Liver (tissue), 9 donors: ENCODE data around the gene ATP5PD. TPM values are rescaled to one million over a fixed set of nuclear protein-coding genes. Genes with fewer than 3 reads are reported as not detected.
A peak's percentile ranks its signal among the peaks of the same experiment; 100 is the strongest.

ENCODE experiments used
- DNase-seq: peaks from one replicate; pipeline ENCODE4 v3.0.0-alpha.2; 2017; ENCODE audit warnings: low spot score
- H3K27ac ChIP-seq, 2 donors: one replicate each; pipeline ENCODE4 v1.7.0; 2013; ENCODE audit warnings: inconsistent platforms in 2 of 2, low read length in 2 of 2, control low read depth in 1 of 2, low read depth in 1 of 2, mild to moderate bottlenecking in 1 of 2
- H3K27me3 ChIP-seq, 4 donors: one replicate each; pipeline versions ENCODE4 v1.6.1 to v1.7.0; 2013; ENCODE audit warnings: low read length in 3 of 4, inconsistent platforms in 1 of 4, mild to moderate bottlenecking in 1 of 4, moderate library complexity in 1 of 4; ENCODE audit not compliant: control insufficient read depth in 4 of 4, insufficient read depth in 4 of 4
- H3K36me3 ChIP-seq, 4 donors: one replicate each; pipeline versions ENCODE4 v1.6.1 to v1.7.0; 2013; ENCODE audit warnings: low read length in 3 of 4, mild to moderate bottlenecking in 3 of 4, low read depth in 1 of 4, moderate library complexity in 1 of 4; ENCODE audit not compliant: control insufficient read depth in 4 of 4, insufficient read depth in 3 of 4
- H3K4me1 ChIP-seq, 4 donors: one replicate each; pipeline versions ENCODE4 v1.6.1 to v1.7.0; 2013; ENCODE audit warnings: low read length in 3 of 4, mild to moderate bottlenecking in 3 of 4, moderate library complexity in 1 of 4; ENCODE audit not compliant: control insufficient read depth in 4 of 4, insufficient read depth in 4 of 4
- H3K4me3 ChIP-seq, 3 donors: one replicate each; pipeline versions ENCODE4 v1.6.1 to v1.7.0; 2013; ENCODE audit warnings: low read length in 3 of 3, control low read depth in 1 of 3, low read depth in 1 of 3, mild to moderate bottlenecking in 1 of 3
- H3K9ac ChIP-seq, 2 donors: one replicate each; pipeline ENCODE4 v1.7.0; 2013; ENCODE audit warnings: low read length in 2 of 2, mild to moderate bottlenecking in 2 of 2, moderate library complexity in 2 of 2, control low read depth in 1 of 2, low read depth in 1 of 2
- H3K9me3 ChIP-seq, 4 donors: one replicate each; pipeline versions ENCODE4 v1.6.1 to v1.7.0; 2013; ENCODE audit warnings: low read length in 3 of 4; ENCODE audit not compliant: control insufficient read depth in 4 of 4
- EGR1 ChIP-seq, 2 donors: IDR thresholded peaks; 2 replicates each; pipeline ENCODE4 v1.6.1; 2016 to 2018; ENCODE audit warnings: antibody characterized with exemption in 2 of 2, low read depth in 2 of 2
- FOXA1 ChIP-seq: IDR thresholded peaks from 2 replicates; pipeline ENCODE4 v1.6.1; 2016; ENCODE audit warnings: antibody characterized with exemption
- FOXA2 ChIP-seq: IDR thresholded peaks from 2 replicates; pipeline ENCODE4 v1.6.1; 2016; ENCODE audit warnings: antibody characterized with exemption
- HNF4A ChIP-seq, 2 donors: conservative IDR thresholded peaks; 2 replicates each; pipeline ENCODE4 v1.6.1; 2016; ENCODE audit warnings: antibody characterized with exemption in 2 of 2, mild to moderate bottlenecking in 2 of 2
- HNF4G ChIP-seq: IDR thresholded peaks from 2 replicates; pipeline ENCODE4 v1.6.1; 2016; ENCODE audit warnings: antibody characterized with exemption
- JUND ChIP-seq, 2 donors: IDR thresholded peaks; 2 replicates each; pipeline ENCODE4 v1.6.1; 2016; ENCODE audit warnings: antibody characterized with exemption in 2 of 2
- NR2F2 ChIP-seq: IDR thresholded peaks from 2 replicates; pipeline ENCODE4 v1.6.1; 2016; ENCODE audit warnings: antibody characterized with exemption
- RXRA ChIP-seq, 2 donors: IDR thresholded peaks; 2 replicates each; pipeline ENCODE4 v1.6.1; 2017 to 2018; ENCODE audit warnings: antibody characterized with exemption in 2 of 2, mild to moderate bottlenecking in 1 of 2
- SP1 ChIP-seq: IDR thresholded peaks from 2 replicates; pipeline ENCODE4 v1.6.1; 2018; ENCODE audit warnings: antibody characterized with exemption, mild to moderate bottlenecking
- YY1 ChIP-seq: IDR thresholded peaks from 2 replicates; pipeline ENCODE4 v1.6.1; 2016; ENCODE audit warnings: antibody characterized with exemption, mild to moderate bottlenecking
- WGBS: extraction: QIAGEN DNeasy Blood & Tissue Kit; methylation state at CpG from one replicate; pipeline ENCODE4 v1.1.7; 2013; 5-methylcytosine and 5-hydroxymethylcytosine counted together
- polyA plus RNA-seq, 2 donors: library from polyadenylated mRNA; stranded (reverse) in 1 of 2; unstranded in 1 of 2; fragments of 200-250 nt in 1 of 2; fragments of >200 nt in 1 of 2; fragmentation: Nextera tagmentation in 1 of 2; extraction: Ambion mirVana in 1 of 2; gene quantifications; one replicate each; pipeline versions ENCODE4 v1.2.1 to v1.2.3, GENCODE V29; 2013 to 2015
- total RNA-seq, 2 donors: library from RNA; depleted of rRNA; stranded (reverse); fragments of >200 nt; gene quantifications; one replicate each; pipeline ENCODE4 v1.2.3, GENCODE V29; 2014
- TF ChIP-seq, protein P1 (sequence below): IDR thresholded peaks from 2 replicates; pipeline ENCODE4 v1.6.1; 2016; ENCODE audit warnings: antibody characterized with exemption
- TF ChIP-seq, protein P2 (sequence below): fragments of 150-350 bp; IDR thresholded peaks from 2 replicates; pipeline ENCODE4 v1.5.1; 2017; ENCODE audit warnings: improper control_type of control experiment, low read depth, low read length; ENCODE audit not compliant: missing input control
- TF ChIP-seq, protein P3 (sequence below): IDR thresholded peaks from 2 replicates; pipeline ENCODE4 v1.6.1; 2016; ENCODE audit warnings: antibody characterized with exemption
- donor health status: healthy.
- donor health status: healthy.
- donor health status: healthy.
- donor health status: healthy.
- donor health status: healthy.

Gene ATP5PD
- total and polyA plus RNA-seq, 4 donors, result 102 to 378 (median 184) TPM

GRCh38 chr17:75088465-75089417, 42.0 kb upstream of the ATP5PD start:
- WGBS, result 88% methylated on average over 11 of the region's 11 CpGs
- H3K9ac ChIP-seq, result no peak overlapping the region

DNA sequence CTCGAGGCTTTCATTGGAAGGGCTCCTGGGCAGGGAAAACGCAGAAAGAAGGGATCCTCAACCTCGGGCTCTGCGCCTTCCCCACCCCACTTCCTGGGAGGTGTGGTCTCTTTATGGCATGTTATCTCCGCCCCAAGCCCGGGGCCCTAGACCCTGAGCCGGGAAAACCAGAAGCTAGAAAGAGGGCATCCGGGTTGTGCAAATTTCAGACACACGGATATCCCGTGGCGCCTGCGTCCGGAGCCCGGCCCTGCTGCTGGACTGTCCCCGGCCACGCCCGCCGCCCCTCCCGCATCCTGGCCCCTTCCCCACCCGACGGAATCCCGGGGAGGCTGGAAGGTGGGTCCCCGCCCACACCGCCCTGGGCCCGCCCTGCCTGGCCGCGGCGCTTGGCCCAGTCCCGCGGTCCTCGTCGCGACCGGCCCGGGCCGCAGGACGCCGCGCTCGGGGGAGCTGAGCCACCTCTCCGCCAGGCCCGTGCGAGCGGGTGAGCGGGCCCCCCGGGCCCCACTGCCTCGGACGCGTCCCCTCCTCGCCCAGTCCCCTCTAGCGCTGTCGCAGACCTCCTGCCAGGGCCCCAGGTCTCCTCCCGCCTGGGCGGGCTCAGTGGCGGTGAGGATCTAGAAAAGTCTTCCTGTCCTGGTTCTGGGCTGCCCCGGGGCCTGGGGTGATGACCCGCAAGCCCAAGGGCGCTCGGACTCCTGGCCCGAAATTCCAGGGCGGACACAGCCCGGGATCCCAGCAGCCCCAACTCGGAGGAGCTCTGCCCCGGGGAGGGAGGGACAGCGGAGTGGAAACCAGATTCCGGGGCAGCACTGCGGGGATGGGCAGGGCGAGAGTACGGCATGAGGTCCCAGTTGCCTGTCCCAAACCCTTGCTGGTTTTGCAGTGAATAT, 41.0 kb upstream of the ATP5PD start, which contains the start of gene SLC16A5:
SLC16A5 (plus strand) TSS at position 397 of the 896 bp plus-strand sequence. CDS start 5,683 bp downstream, outside the sequence.
- H3K27me3 ChIP-seq, result no peaks in the 10 kb centered on the region
- no peak within 1 kb of the TSS for H3K9ac ChIP-seq
- H3K4me3 ChIP-seq, result peak within 1 kb of the TSS in 1 of 3 donors; percentile 37
- H3K9me3 ChIP-seq, result no peaks in the 10 kb centered on the region
- DNase-seq, result peak; percentile 76
- peak; percentile 81 for TF ChIP-seq NR2F2
- TF ChIP-seq RXRA (IDR thresholded peaks at IDR 0.05), result no peak
- TF ChIP-seq SP1, result peak; percentile 41
- H3K36me3 ChIP-seq, result no peaks in the 10 kb centered on the region
- H3K4me1 ChIP-seq, result peaks cover 31 to 58% (median 43%) of the 10 kb centered on the region in 4 donors
- WGBS, result 49% methylated on average over 69 of the region's 69 CpGs
- H3K27ac ChIP-seq, result peak within 1 kb of the TSS; percentile 30 to 65

More at GRCh38 chr17:75088465-75089417, 42.0 kb upstream of the ATP5PD start:
- Histone ChIP-seq H3K27me3 (no peaks in the 10 kb centered on the region), H3K36me3 (no peaks in the 10 kb centered on the region), H3K27ac (peak overlapping the region in 1 of 2 donors; percentile 65), H3K9me3 (no peaks in the 10 kb centered on the region), H3K4me1 (peaks cover 28 to 56% (median 43%) of the 10 kb centered on the region in 4 donors), H3K4me3 (peak overlapping the region in 1 of 3 donors; percentile 37)
- no peak for DNase-seq
- TF ChIP-seq EGR1 (IDR thresholded peaks at IDR 0.05; ENCODE audit: low read depth in 2 of 2), result no peak
- TF ChIP-seq FOXA1, result no peak
- peak in 1 of 2 donors; percentile 9 for TF ChIP-seq HNF4A (conservative IDR thresholded peaks at IDR 0.05)
- TF ChIP-seq FOXA2, result no peak
- TF ChIP-seq, protein P1, sequence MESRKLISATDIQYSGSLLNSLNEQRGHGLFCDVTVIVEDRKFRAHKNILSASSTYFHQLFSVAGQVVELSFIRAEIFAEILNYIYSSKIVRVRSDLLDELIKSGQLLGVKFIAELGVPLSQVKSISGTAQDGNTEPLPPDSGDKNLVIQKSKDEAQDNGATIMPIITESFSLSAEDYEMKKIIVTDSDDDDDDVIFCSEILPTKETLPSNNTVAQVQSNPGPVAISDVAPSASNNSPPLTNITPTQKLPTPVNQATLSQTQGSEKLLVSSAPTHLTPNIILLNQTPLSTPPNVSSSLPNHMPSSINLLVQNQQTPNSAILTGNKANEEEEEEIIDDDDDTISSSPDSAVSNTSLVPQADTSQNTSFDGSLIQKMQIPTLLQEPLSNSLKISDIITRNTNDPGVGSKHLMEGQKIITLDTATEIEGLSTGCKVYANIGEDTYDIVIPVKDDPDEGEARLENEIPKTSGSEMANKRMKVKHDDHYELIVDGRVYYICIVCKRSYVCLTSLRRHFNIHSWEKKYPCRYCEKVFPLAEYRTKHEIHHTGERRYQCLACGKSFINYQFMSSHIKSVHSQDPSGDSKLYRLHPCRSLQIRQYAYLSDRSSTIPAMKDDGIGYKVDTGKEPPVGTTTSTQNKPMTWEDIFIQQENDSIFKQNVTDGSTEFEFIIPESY, result no peak
- no peak for TF ChIP-seq JUND (IDR thresholded peaks at IDR 0.05)
- TF ChIP-seq, protein P2, sequence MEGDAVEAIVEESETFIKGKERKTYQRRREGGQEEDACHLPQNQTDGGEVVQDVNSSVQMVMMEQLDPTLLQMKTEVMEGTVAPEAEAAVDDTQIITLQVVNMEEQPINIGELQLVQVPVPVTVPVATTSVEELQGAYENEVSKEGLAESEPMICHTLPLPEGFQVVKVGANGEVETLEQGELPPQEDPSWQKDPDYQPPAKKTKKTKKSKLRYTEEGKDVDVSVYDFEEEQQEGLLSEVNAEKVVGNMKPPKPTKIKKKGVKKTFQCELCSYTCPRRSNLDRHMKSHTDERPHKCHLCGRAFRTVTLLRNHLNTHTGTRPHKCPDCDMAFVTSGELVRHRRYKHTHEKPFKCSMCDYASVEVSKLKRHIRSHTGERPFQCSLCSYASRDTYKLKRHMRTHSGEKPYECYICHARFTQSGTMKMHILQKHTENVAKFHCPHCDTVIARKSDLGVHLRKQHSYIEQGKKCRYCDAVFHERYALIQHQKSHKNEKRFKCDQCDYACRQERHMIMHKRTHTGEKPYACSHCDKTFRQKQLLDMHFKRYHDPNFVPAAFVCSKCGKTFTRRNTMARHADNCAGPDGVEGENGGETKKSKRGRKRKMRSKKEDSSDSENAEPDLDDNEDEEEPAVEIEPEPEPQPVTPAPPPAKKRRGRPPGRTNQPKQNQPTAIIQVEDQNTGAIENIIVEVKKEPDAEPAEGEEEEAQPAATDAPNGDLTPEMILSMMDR, result no peak
- peak; percentile 73 for TF ChIP-seq NR2F2

GRCh38 chr17:75087182-75087557, 40.4 kb upstream of the ATP5PD start:
- Histone ChIP-seq H3K9me3 (no peaks in the 10 kb centered on the region), H3K36me3 (no peaks in the 10 kb centered on the region), H3K9ac (no peak overlapping the region), H3K27me3 (no peaks in the 10 kb centered on the region), H3K4me3 (peak overlapping the region in 1 of 3 donors; percentile 37), H3K27ac (peak overlapping the region; percentile 30 to 65), H3K4me1 (peaks cover 31 to 58% (median 42%) of the 10 kb centered on the region in 4 donors)
- DNase-seq, result no peak
- TF ChIP-seq HNF4G (no peak), EGR1 (IDR thresholded peaks at IDR 0.05; ENCODE audit: low read depth in 2 of 2) (no peak), YY1 (no peak), NR2F2 (no peak), HNF4A (conservative IDR thresholded peaks at IDR 0.05) (no peak), FOXA2 (no peak), JUND (IDR thresholded peaks at IDR 0.05) (no peak), FOXA1 (no peak)
- TF ChIP-seq, protein P3, sequence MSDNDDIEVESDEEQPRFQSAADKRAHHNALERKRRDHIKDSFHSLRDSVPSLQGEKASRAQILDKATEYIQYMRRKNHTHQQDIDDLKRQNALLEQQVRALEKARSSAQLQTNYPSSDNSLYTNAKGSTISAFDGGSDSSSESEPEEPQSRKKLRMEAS, result no peak
- WGBS, result 68% methylated on average over 12 of the region's 12 CpGs
